ENCODE measurements around the gene UBALD1. TPM values are rescaled to one million over a fixed set of nuclear protein-coding genes. Genes with fewer than 3 reads are reported as not detected.
"Not testable (repeated sequence)": the region's sequence is repeated elsewhere in the genome, so short reads cannot be mapped to it uniquely, and the experiment has no call there.

The UBALD1 gene
- total RNA-seq, 1 donor from 2014 or later, result 0.97 TPM

GRCh38 chr16:4574919-4575705 lies 39.6 kb downstream of the UBALD1 start:
- no peaks in the 10 kb centered on the region for H3K36me3 ChIP-seq
- peaks cover 9% of the 10 kb centered on the region for H3F3A ChIP-seq (ENCODE audit: low read depth)
- peak; percentile 41 for DNase-seq (ENCODE audit: low spot score)
- no peak overlapping the region for H3K27ac ChIP-seq
- no peaks in the 10 kb centered on the region for H3K9me3 ChIP-seq (ENCODE audit: low read depth)
- no peak overlapping the region for H3K9ac ChIP-seq
- no peaks in the 10 kb centered on the region for H3K27me3 ChIP-seq
- no peak overlapping the region for H3K4me2 ChIP-seq
- no peak overlapping the region for H3K4me3 ChIP-seq
- H3K9me3 Mint-ChIP-seq, result no peaks in the 10 kb centered on the region
- H4K20me1 ChIP-seq (ENCODE audit: low read depth), result no peaks in the 10 kb centered on the region
- no peak overlapping the region for H3K27ac Mint-ChIP-seq
- no peak overlapping the region for H2AFZ ChIP-seq (replicated peaks)
- peaks cover 14% of the 10 kb centered on the region for H3K4me1 Mint-ChIP-seq
- TF ChIP-seq CTCF (IDR thresholded peaks at IDR 0.05) (peak; percentile 16), EZH2phosphoT487 (IDR thresholded peaks at IDR 0.05) (no peak), EZH2 (IDR thresholded peaks at IDR 0.05) (no peak)
- H3K4me1 ChIP-seq, result peaks cover 7% of the 10 kb centered on the region
- H3K27me3 Mint-ChIP-seq (ENCODE audit: insufficient read depth, low read depth), result peaks cover 2% of the 10 kb centered on the region
- no peak overlapping the region for H3K4me3 Mint-ChIP-seq
- no peaks in the 10 kb centered on the region for H3K79me2 ChIP-seq (ENCODE audit: low read depth)
- H3K36me3 Mint-ChIP-seq, result no peaks in the 10 kb centered on the region

GRCh38 chr16:4573926-4574325 lies 40.8 kb downstream of the UBALD1 start:
- not testable (repeated sequence) for H3K9me3 ChIP-seq (ENCODE audit: low read depth); H3K36me3 Mint-ChIP-seq; H3K4me3 Mint-ChIP-seq; H2AFZ ChIP-seq (replicated peaks); H3K9ac ChIP-seq; H4K20me1 ChIP-seq (ENCODE audit: low read depth); H3K27me3 ChIP-seq; H3K79me2 ChIP-seq (ENCODE audit: low read depth); H3K27me3 Mint-ChIP-seq (ENCODE audit: insufficient read depth, low read depth); H3K4me3 ChIP-seq; H3K9me3 Mint-ChIP-seq; H3K27ac ChIP-seq; H3K27ac Mint-ChIP-seq; DNase-seq (ENCODE audit: low spot score); H3K4me1 ChIP-seq; H3K4me2 ChIP-seq; H3K36me3 ChIP-seq
- peaks cover 17% of the 10 kb centered on the region for H3F3A ChIP-seq (ENCODE audit: low read depth)
- peaks cover 17% of the 10 kb centered on the region for H3K4me1 Mint-ChIP-seq

GRCh38 chr16:4572715-4573114 lies 42.0 kb downstream of the UBALD1 start:
- no peak for TF ChIP-seq EZH2 (IDR thresholded peaks at IDR 0.05)
- TF ChIP-seq CTCF (IDR thresholded peaks at IDR 0.05), result no peak
- no peak for TF ChIP-seq EZH2phosphoT487 (IDR thresholded peaks at IDR 0.05)
- Mint-ChIP-seq H3K27me3 (ENCODE audit: insufficient read depth, low read depth) (peaks cover 2% of the 10 kb centered on the region), H3K27ac (peak overlapping the region; percentile 9), H3K9me3 (no peaks in the 10 kb centered on the region), H3K4me1 (peaks cover 17% of the 10 kb centered on the region), H3K4me3 (no peak overlapping the region), H3K36me3 (no peaks in the 10 kb centered on the region)
- Histone ChIP-seq H3K27me3 (no peaks in the 10 kb centered on the region), H2AFZ (replicated peaks) (no peak overlapping the region), H3K4me2 (no peak overlapping the region), H3K9ac (no peak overlapping the region), H3K36me3 (no peaks in the 10 kb centered on the region), H3K9me3 (ENCODE audit: low read depth) (no peaks in the 10 kb centered on the region), H3F3A (ENCODE audit: low read depth) (peaks cover 17% of the 10 kb centered on the region), H3K4me1 (peaks cover 7% of the 10 kb centered on the region), H3K27ac (no peak overlapping the region), H3K4me3 (no peak overlapping the region), H4K20me1 (ENCODE audit: low read depth) (no peaks in the 10 kb centered on the region), H3K79me2 (ENCODE audit: low read depth) (no peaks in the 10 kb centered on the region)
- DNase-seq (ENCODE audit: low spot score), result no peak

- no peaks in the 10 kb centered on the region for H3K36me3 Mint-ChIP-seq
- no peaks in the 10 kb centered on the region for H3K27me3 Mint-ChIP-seq (ENCODE audit: insufficient read depth, low read depth)
- no peak overlapping the region for H3K27ac ChIP-seq
- no peaks in the 10 kb centered on the region for H3K9me3 Mint-ChIP-seq
- no peaks in the 10 kb centered on the region for H3K79me2 ChIP-seq (ENCODE audit: low read depth)
- H3K4me2 ChIP-seq, result peak overlapping the region; percentile 34
- peaks cover 17% of the 10 kb centered on the region for H3F3A ChIP-seq (ENCODE audit: low read depth)
- H3K4me3 ChIP-seq, result no peak overlapping the region
- peak; percentile 45 for DNase-seq (ENCODE audit: low spot score)
- peak overlapping the region; percentile 73 for H2AFZ ChIP-seq (replicated peaks)
- H3K4me1 Mint-ChIP-seq, result peaks cover 17% of the 10 kb centered on the region
- no peaks in the 10 kb centered on the region for H3K36me3 ChIP-seq
- no peak overlapping the region for H3K4me3 Mint-ChIP-seq
- no peak overlapping the region for H3K9ac ChIP-seq
- H3K27me3 ChIP-seq, result no peaks in the 10 kb centered on the region
- no peaks in the 10 kb centered on the region for H3K9me3 ChIP-seq (ENCODE audit: low read depth)
- peak overlapping the region; percentile 50 for H3K27ac Mint-ChIP-seq
- TF ChIP-seq EZH2 (IDR thresholded peaks at IDR 0.05), result no peak
- TF ChIP-seq CTCF (IDR thresholded peaks at IDR 0.05), result no peak
- no peak for TF ChIP-seq EZH2phosphoT487 (IDR thresholded peaks at IDR 0.05)
- H4K20me1 ChIP-seq (ENCODE audit: low read depth), result no peaks in the 10 kb centered on the region
- peaks cover 7% of the 10 kb centered on the region for H3K4me1 ChIP-seq
Measured at GRCh38 chr16:4570688-4571321, 43.9 kb downstream of the UBALD1 start.
